K562 (cell line): Measurements from ENCODE around the gene ZNF302. TPM values are rescaled to one million over a fixed set of nuclear protein-coding genes. Genes with fewer than 3 reads are reported as not detected.

ENCODE experiments used
- ATAC-seq: fragments of 200-7000 bp; cut with Tn5 transposase; 3 replicates; pipeline ENCODE4 v1.9.1; 2020; ENCODE audit warnings: moderate library complexity
- BruUV-seq: library from RNA; stranded (reverse); fragments of 400-500 nt; replicated peaks from 2 replicates; lab custom pipeline; 2021; lab: Mats Ljungman, UMichigan
- CTCF ChIA-PET: fragments of 300-600 bp; formaldehyde crosslinking; extraction: SDS; loops from one replicate; lab custom pipeline; 2021; ENCODE audit warnings: low intra/inter-chr PET ratio; lab: Yijun Ruan, JAX
- POLR2A ChIA-PET: fragments of 300-600, 350-650 bp; sonication (Branson Sonifier 250); formaldehyde crosslinking; extraction: SDS; loops from one replicate; lab custom pipeline; 2021; ENCODE audit warnings: antibody characterized with exemption, inconsistent platforms; lab: Yijun Ruan, JAX
- DNase-seq, 4 experiments: peaks; one replicate each; pipeline versions ENCODE4 v3.0.0 to v3.0.0-alpha.2; 2011 to 2018; ENCODE audit warnings: low spot score in 3 of 4, mixed read lengths in 3 of 4; ENCODE audit errors: extremely low read depth in 1 of 4
- FAIRE-seq: peaks from 2 replicates; lab custom pipeline; 2011; peaks lifted over from hg19 to GRCh38; lab: Jason Lieb, UNC
- H2AFZ ChIP-seq: 2 replicates; pipeline ENCODE4 v1.6.0; 2011; ENCODE audit warnings: low read depth, low read length, control low read depth, inconsistent platforms
- H3K27ac ChIP-seq: fragments of 200-600 bp; 3 replicates; pipeline ENCODE4 v1.8.0; 2011; ENCODE audit warnings: low read depth, mild to moderate bottlenecking, control low read depth, inconsistent platforms, low read length, moderate library complexity, mixed read lengths; ENCODE audit errors: extremely low read depth
- H3K27me3 ChIP-seq, 2 experiments: fragments of 300-600 bp in 1 of 2; 2 replicates in 1 of 2; 3 replicates in 1 of 2; pipeline versions ENCODE4 v1.6.0 to v1.8.0; 2011; ENCODE audit warnings: inconsistent platforms in 2 of 2, low read length in 2 of 2, mild to moderate bottlenecking in 1 of 2, mixed read lengths in 1 of 2, moderate library complexity in 1 of 2; ENCODE audit not compliant: control insufficient read depth in 2 of 2, insufficient read depth in 2 of 2
- H3K36me3 ChIP-seq: fragments of 300-600 bp; 3 replicates; pipeline ENCODE4 v1.8.0; 2011; ENCODE audit warnings: mild to moderate bottlenecking, low read length, inconsistent platforms; ENCODE audit not compliant: control insufficient read depth, insufficient read depth
- H3K4me1 ChIP-seq, 2 experiments: fragments of 200-600 bp in 1 of 2; replicated peaks in 1 of 2; 2 replicates in 1 of 2; 3 replicates in 1 of 2; pipeline versions ENCODE4 v1.5.1 to v1.8.0; 2011; ENCODE audit warnings: inconsistent platforms in 2 of 2, low read length in 2 of 2, mild to moderate bottlenecking in 1 of 2, mixed read lengths in 1 of 2, moderate library complexity in 1 of 2; ENCODE audit not compliant: control insufficient read depth in 2 of 2, insufficient read depth in 2 of 2
- H3K4me2 ChIP-seq: 2 replicates; pipeline ENCODE4 v1.6.1; 2011; ENCODE audit warnings: low read length, control low read depth, inconsistent platforms, mixed read lengths; ENCODE audit not compliant: insufficient read depth
- H3K4me3 ChIP-seq: fragments of 200-600 bp; sonication (generic), shearing (Covaris generic); 2 replicates; pipeline ENCODE4 v1.5.1; 2016; ENCODE audit warnings: control low read depth, inconsistent platforms
- H3K79me2 ChIP-seq: fragments of 200-600 bp; 3 replicates; pipeline ENCODE4 v1.8.0; 2011; ENCODE audit warnings: low read length, inconsistent platforms; ENCODE audit not compliant: control insufficient read depth, insufficient read depth
- H3K9ac ChIP-seq, 2 experiments: 2 replicates each; pipeline versions ENCODE4 v1.6.0 to v1.6.1; 2011; ENCODE audit warnings: low read depth in 2 of 2, low read length in 2 of 2, control low read depth in 1 of 2, inconsistent platforms in 1 of 2, mild to moderate bottlenecking in 1 of 2, mixed read lengths in 1 of 2; ENCODE audit not compliant: insufficient read depth in 1 of 2
- H3K9me1 ChIP-seq: one replicate; pipeline ENCODE4 v1.6.0; 2011; ENCODE audit warnings: inconsistent platforms, mild to moderate bottlenecking, low read length, moderate library complexity; ENCODE audit not compliant: control insufficient read depth, insufficient read depth
- H3K9me3 ChIP-seq: replicated peaks from 2 replicates; pipeline ENCODE4 v1.5.1; 2011; ENCODE audit warnings: low read depth, low read length, inconsistent platforms; ENCODE audit not compliant: control insufficient read depth, insufficient read depth
- H4K20me1 ChIP-seq: replicated peaks from 2 replicates; pipeline ENCODE4 v1.6.1; 2011; ENCODE audit warnings: low read length, inconsistent platforms, mixed read lengths; ENCODE audit not compliant: control insufficient read depth, insufficient read depth
- CREM ChIP-seq: IDR thresholded peaks from 2 replicates; pipeline ENCODE4 v1.6.1; 2014; ENCODE audit warnings: antibody characterized with exemption, low read depth
- DIDO1 ChIP-seq: fragments of 450-650 bp; IDR thresholded peaks from 2 replicates; pipeline ENCODE4 v1.6.1; 2016; ENCODE audit warnings: low read depth, missing biosample characterization, missing genetic modification characterization
- ETS2 ChIP-seq: IDR thresholded peaks from 2 replicates; pipeline ENCODE4 v1.6.1; 2016; ENCODE audit warnings: borderline replicate concordance, missing genetic modification characterization, mild to moderate bottlenecking, moderate library complexity, missing compliant biosample characterization; ENCODE audit not compliant: poor library complexity, severe bottlenecking
- HMG20B ChIP-seq: fragments of 250-450 bp; sonication (Bioruptor Pico); IDR thresholded peaks from 2 replicates; pipeline ENCODE4 v1.5.0; 2021; ENCODE audit warnings: mild to moderate bottlenecking
- IRF2 ChIP-seq: sonication (generic); formaldehyde crosslinking; IDR thresholded peaks from 2 replicates; pipeline ENCODE4 v1.8.1; 2022; ENCODE audit warnings: mild to moderate bottlenecking, missing genetic modification reagents
- MCM3 ChIP-seq: fragments of 450-650 bp; IDR thresholded peaks from 2 replicates; pipeline ENCODE4 v1.6.1; 2016
- MEF2A ChIP-seq: IDR thresholded peaks from 2 replicates; pipeline ENCODE4 v1.6.1; 2011; ENCODE audit warnings: low read depth, mild to moderate bottlenecking, low read length, moderate library complexity; ENCODE audit not compliant: control insufficient read depth
- POU5F1 ChIP-seq: fragments of 150-350 bp; IDR thresholded peaks from 2 replicates; pipeline ENCODE4 v1.6.1; 2014; ENCODE audit warnings: borderline replicate concordance, low read length, low read depth, mild to moderate bottlenecking; ENCODE audit not compliant: partially characterized antibody
- SAP30 ChIP-seq: fragments of 200-600 bp; sonication (generic); IDR thresholded peaks from 2 replicates; pipeline ENCODE4 v1.6.1; 2012; ENCODE audit warnings: borderline replicate concordance, low read depth, mild to moderate bottlenecking, moderate library complexity, low read length, control low read depth, inconsistent platforms; ENCODE audit not compliant: insufficient read depth, poor library complexity, severe bottlenecking
- SMARCC2 ChIP-seq: fragments of 450-650 bp; IDR thresholded peaks from 2 replicates; pipeline ENCODE4 v1.6.1; 2017; ENCODE audit warnings: antibody characterized with exemption, moderate library complexity, mild to moderate bottlenecking, low read depth
- SRF ChIP-seq, 2 experiments: fragments of 250-450, 450-650 bp in 1 of 2; sonication (Bioruptor Pico) in 1 of 2; sonication (generic) in 1 of 2; formaldehyde crosslinking; IDR thresholded peaks; 2 replicates each; pipeline versions ENCODE4 v1.5.0 to v1.5.1; 2020 to 2022; ENCODE audit warnings: mild to moderate bottlenecking in 1 of 2, missing genetic modification reagents in 1 of 2
- TARDBP ChIP-seq: fragments of 450-650 bp; IDR thresholded peaks from 2 replicates; pipeline ENCODE4 v1.6.1; 2016
- ZBTB7A ChIP-seq: IDR thresholded peaks from 2 replicates; pipeline ENCODE4 v1.6.1; 2011; ENCODE audit warnings: low read depth, mild to moderate bottlenecking, low read length, moderate library complexity, borderline replicate concordance; ENCODE audit not compliant: control insufficient read depth
- ZNF12 ChIP-seq: sonication (generic); formaldehyde crosslinking; IDR thresholded peaks from 2 replicates; pipeline ENCODE4 v1.4.0; 2020; ENCODE audit warnings: mild to moderate bottlenecking, missing genetic modification reagents
- WGBS: fragments of 100-300 bp; shearing (Covaris generic); methylation state at CpG from one replicate; pipeline ENCODE4 v1.1.6; 2016; ENCODE audit warnings: low coverage, mixed read lengths; ENCODE audit not compliant: insufficient coverage; ENCODE audit errors: missing lambda C conversion rate; 5-methylcytosine and 5-hydroxymethylcytosine counted together
- in situ Hi-C: fragments of 300-500 bp; cut with MboI; formaldehyde crosslinking; loops from 4 replicates; pipeline ENCODE4 v1.15.0; 2018; ENCODE audit warnings: inconsistent platforms, mixed read lengths
- intact Hi-C: fragments of 100-400 bp; cut with micrococcal nuclease; formaldehyde crosslinking; loops from 2 replicates; pipeline ENCODE4 v1.14.2; 2022
- polyA plus RNA-seq, 8 experiments: library from polyadenylated mRNA; depleted of rRNA in 4 of 8; stranded (reverse) in 5 of 8; unstranded in 3 of 8; fragments of >200 nt; fragmentation: Nextera tagmentation in 2 of 8; fragmentation: Illumina TruSeq in 1 of 8; extraction: Ambion mirVana in 2 of 8; extraction: Trizol in 1 of 8; gene quantifications; 2 replicates each; pipeline versions ENCODE4 v1.2.1 to v1.2.3, GENCODE V29; 2011 to 2014; ENCODE audit warnings: inconsistent platforms in 1 of 8, missing spikeins in 1 of 8
- total RNA-seq, 7 experiments: library from RNA; depleted of rRNA in 6 of 7; stranded (reverse); fragments of >200 nt in 6 of 7; fragmentation: Illumina TruSeq in 2 of 7; extraction: Trizol in 2 of 7; gene quantifications; 2 replicates each; pipeline versions ENCODE4 v1.2.1 to v1.2.3, GENCODE V29; 2011 to 2021; ENCODE audit warnings: low replicate concordance in 1 of 7
- TF ChIP-seq, protein P1 (sequence below): fragments of 450-650 bp; formaldehyde crosslinking; IDR thresholded peaks from 2 replicates; pipeline ENCODE4 v1.4.0; 2020; ENCODE audit warnings: mild to moderate bottlenecking, moderate library complexity

Gene ZNF302
- total and polyA plus RNA-seq, 9 of the 15 experiments (the other 6 are each of a cell fraction or from before 2014, with no cell fraction given), result 0.08 to 1.0 (median 0.27) TPM; not detected in 1

DNA sequence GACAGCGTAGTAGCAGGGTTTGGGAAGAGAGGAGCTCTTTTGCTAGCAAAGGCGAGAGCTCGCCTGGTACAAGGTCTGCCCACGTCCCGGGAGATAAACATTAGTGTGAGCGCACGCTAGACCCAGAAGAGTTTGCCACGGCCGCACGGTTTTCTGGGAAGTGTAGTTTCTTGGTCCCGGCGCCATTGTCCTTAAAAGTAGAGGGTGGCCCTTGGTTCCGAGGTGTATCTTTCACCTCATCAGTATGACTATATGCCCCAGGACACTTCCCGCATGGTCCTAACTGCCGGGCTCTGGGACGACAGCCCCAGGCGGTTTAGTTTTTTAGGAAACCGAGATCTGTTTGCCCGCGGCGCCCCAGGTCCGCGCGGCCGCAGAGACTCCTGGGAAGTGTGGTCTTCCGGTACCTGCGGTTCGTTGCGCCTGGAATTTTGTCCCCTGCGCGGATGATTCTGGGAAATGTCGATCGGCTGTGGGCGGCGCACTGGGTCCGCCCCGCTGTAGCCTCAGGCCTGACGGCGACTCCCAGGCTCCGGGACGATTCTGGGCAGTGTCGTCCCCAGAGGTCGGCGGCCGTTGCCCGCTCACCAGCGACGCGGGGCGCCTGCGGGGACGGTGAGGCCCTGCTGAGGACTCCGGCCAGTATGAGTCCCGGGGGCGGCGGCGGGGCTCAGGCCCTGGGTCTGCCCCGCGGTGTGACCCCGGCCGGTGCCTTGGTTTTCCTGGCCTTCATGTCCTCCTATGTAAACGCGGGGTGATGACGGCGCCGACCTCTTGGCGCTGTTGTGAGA is 56.5 kb downstream of the ZNF302 start, which contains the start of gene ZNF181:
TSS of gene ZNF181 (plus strand) at position 498 of the 791 bp plus-strand sequence. CDS start 795 bp downstream, outside the sequence.
- Histone ChIP-seq H3K4me1 (peaks cover 30 to 35% of the 10 kb centered on the region in 2 experiments), H3K4me3 (peak within 1 kb of the TSS; percentile 52), H3K36me3 (peaks cover 12% of the 10 kb centered on the region; the same call in 2 of the 3 replicates), H2AFZ (peak within 1 kb of the TSS; percentile 94), H3K9ac (peak within 1 kb of the TSS; percentile 86 to 93), H3K27ac (peak within 1 kb of the TSS; percentile 93), H3K27me3 (no peaks in the 10 kb centered on the region), H3K4me2 (peak within 1 kb of the TSS; percentile 98), H3K9me3 (no peaks in the 10 kb centered on the region), H3K79me2 (peaks cover 22% of the 10 kb centered on the region; the same call in 2 of the 3 replicates), H3K9me1 (peaks cover 6% of the 10 kb centered on the region), H4K20me1 (no peaks in the 10 kb centered on the region)
- in situ Hi-C loops, result no loop called here
- ChIA-PET POLR2A (interaction anchor here (1.0 kb wide), 1 partner anchor 632 kb away, joined by 3 read pairs; no protein-coding TSS in a partner anchor), CTCF (interaction anchor here (1.0 kb wide), 1 partner anchor 279 kb away, joined by 3 read pairs; no protein-coding TSS in a partner anchor)
- ATAC-seq, result peak; percentile 92
- BruUV-seq, result no TSS peak
- intact Hi-C loops, result loop anchor here (2.0 kb wide), 1 partner anchor 279 kb away; no protein-coding TSS in a partner anchor
- WGBS, result under 1% methylated on average over 64 of the region's 67 CpGs
- peak; percentile 86 to 94 (median 90) for DNase-seq
- FAIRE-seq, result peak; percentile 93
- TF ChIP-seq IRF2, result no peak
- TF ChIP-seq TARDBP, result 0 out of 2 replicates have a peak, but pooled peaks have one; percentile 57
- TF ChIP-seq ZNF12 (CRISPR knock-in tag), result no peak
- TF ChIP-seq, protein P1, sequence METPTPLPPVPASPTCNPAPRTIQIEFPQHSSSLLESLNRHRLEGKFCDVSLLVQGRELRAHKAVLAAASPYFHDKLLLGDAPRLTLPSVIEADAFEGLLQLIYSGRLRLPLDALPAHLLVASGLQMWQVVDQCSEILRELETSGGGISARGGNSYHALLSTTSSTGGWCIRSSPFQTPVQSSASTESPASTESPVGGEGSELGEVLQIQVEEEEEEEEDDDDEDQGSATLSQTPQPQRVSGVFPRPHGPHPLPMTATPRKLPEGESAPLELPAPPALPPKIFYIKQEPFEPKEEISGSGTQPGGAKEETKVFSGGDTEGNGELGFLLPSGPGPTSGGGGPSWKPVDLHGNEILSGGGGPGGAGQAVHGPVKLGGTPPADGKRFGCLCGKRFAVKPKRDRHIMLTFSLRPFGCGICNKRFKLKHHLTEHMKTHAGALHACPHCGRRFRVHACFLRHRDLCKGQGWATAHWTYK (CRISPR knock-in tag), result peak; percentile 51; the same call in 1 of the 2 replicates
- TF ChIP-seq SAP30, result peak; percentile 64
- TF ChIP-seq CREM, result no peak
- TF ChIP-seq MEF2A, result no peak
- peak in 1 of 2 experiments; percentile 43; a peak in 1 of 4 replicates for TF ChIP-seq SRF (CRISPR knock-in tag; IDR thresholded peaks at IDR 0.05)
- no peak for TF ChIP-seq POU5F1
- no peak for TF ChIP-seq ETS2 (tag)
- TF ChIP-seq DIDO1 (tag), result no peak; the same call in 1 of the 2 replicates
- no peak for TF ChIP-seq MCM3
- no peak for TF ChIP-seq SMARCC2
- no peak for TF ChIP-seq HMG20B (CRISPR knock-in tag)
- TF ChIP-seq ZBTB7A, result no peak; the same call in 1 of the 2 replicates
